ENCODE results near the gene PLCB1. TPM values are rescaled to one million over a fixed set of nuclear protein-coding genes. Genes with fewer than 3 reads are reported as not detected.
"Not testable (repeated sequence)": the region's sequence is repeated elsewhere in the genome, so short reads cannot be mapped to it uniquely, and the experiment has no call there.

Gene PLCB1
- total RNA-seq, 1 donor = 35.4 TPM

- no peak for TF ChIP-seq CTCF (IDR thresholded peaks at IDR 0.05; ENCODE audit: insufficient read depth, low read depth, low read length)
- no peak overlapping the region for H3K4me3 ChIP-seq (ENCODE audit: low read depth, low read length)
- DNase-seq (ENCODE audit: low read depth) = no peak
These were observed 508.4 kb downstream of the PLCB1 start for GRCh38 chr20:8640461-8640860.

- TF ChIP-seq CTCF (IDR thresholded peaks at IDR 0.05; ENCODE audit: insufficient read depth, low read depth, low read length) = no peak
- no peak overlapping the region for H3K4me3 ChIP-seq (ENCODE audit: low read depth, low read length)
- DNase-seq (ENCODE audit: low read depth) = no peak
These were observed 510.2 kb downstream of the PLCB1 start for GRCh38 chr20:8642247-8642646.

GRCh38 chr20:8644468-8644867 is 512.4 kb downstream of the PLCB1 start:
- not testable (repeated sequence) for DNase-seq (ENCODE audit: low read depth); H3K4me3 ChIP-seq (ENCODE audit: low read depth, low read length)

GRCh38 chr20:8645326-8645725 is 513.3 kb downstream of the PLCB1 start:
- DNase-seq (ENCODE audit: low read depth) = peak; percentile 21
- no peak overlapping the region for H3K4me3 ChIP-seq (ENCODE audit: low read depth, low read length)
- no peak for TF ChIP-seq CTCF (IDR thresholded peaks at IDR 0.05; ENCODE audit: insufficient read depth, low read depth, low read length)

GRCh38 chr20:8646033-8646441 is 514.0 kb downstream of the PLCB1 start:
- DNase-seq (ENCODE audit: low read depth) = peak; percentile 94
- no peak for TF ChIP-seq CTCF (IDR thresholded peaks at IDR 0.05; ENCODE audit: insufficient read depth, low read depth, low read length)
- no peak overlapping the region for H3K4me3 ChIP-seq (ENCODE audit: low read depth, low read length)

GRCh38 chr20:8646716-8647115 is 514.6 kb downstream of the PLCB1 start:
- no peak for TF ChIP-seq CTCF (IDR thresholded peaks at IDR 0.05; ENCODE audit: insufficient read depth, low read depth, low read length)
- DNase-seq (ENCODE audit: low read depth) = peak; percentile 85
- H3K4me3 ChIP-seq (ENCODE audit: low read depth, low read length) = no peak overlapping the region

- DNase-seq (ENCODE audit: low read depth) = peak; percentile 83
- TF ChIP-seq CTCF (IDR thresholded peaks at IDR 0.05; ENCODE audit: insufficient read depth, low read depth, low read length) = no peak
- H3K4me3 ChIP-seq (ENCODE audit: low read depth, low read length) = no peak overlapping the region
These were observed 515.9 kb downstream of the PLCB1 start for GRCh38 chr20:8647961-8648441.

Data from fibroblast of villous mesenchyme (primary cell).